NCI-H345 (cell line): ENCODE data around the gene REEP6.
"Not testable (repeated sequence)": the region's sequence is repeated elsewhere in the genome, so short reads cannot be mapped to it uniquely, and the experiment has no call there.

Experiments
- DNase-seq: peaks from one replicate; lab custom pipeline; 2025; lab: John Stamatoyannopoulos, UW

REEP6 gene

GRCh38 chr19:1490311-1491113, 469 bp upstream of the REEP6 start, which contains the start of gene PCSK4:
Gene PCSK4, minus strand, starts transcription at chr19:1490350. Its CDS starts 4 bp downstream, at chr19:1490346.
- DNase-seq, result peak; percentile 98

GRCh38 chr19:1491849-1492170, 829 bp downstream of the REEP6 start:
- DNase-seq, result no peak

- DNase-seq, result no peak
Observed at GRCh38 chr19:1492474-1493006, 1.6 kb downstream of the REEP6 start.

GRCh38 chr19:1494115-1494815, 3.3 kb downstream of the REEP6 start:
- no peak for DNase-seq

- no peak for DNase-seq
Observed at GRCh38 chr19:1495051-1495798, 4.2 kb downstream of the REEP6 start.

GRCh38 chr19:1495799-1496713, 5.1 kb downstream of the REEP6 start:
- DNase-seq, result no peak

GRCh38 chr19:1496714-1497577, 6.0 kb downstream of the REEP6 start:
- DNase-seq, result no peak

GRCh38 chr19:1497578-1498235, 6.7 kb downstream of the REEP6 start:
- DNase-seq, result no peak

GRCh38 chr19:1499231-1499630, 8.2 kb downstream of the REEP6 start:
- not testable (repeated sequence) for DNase-seq

- no peak for DNase-seq
Observed at GRCh38 chr19:1501200-1501595, 10.2 kb downstream of the REEP6 start.

- DNase-seq, result no peak
Observed at GRCh38 chr19:1502433-1503088, 11.6 kb downstream of the REEP6 start.

- DNase-seq, result peak; percentile 45
Observed at GRCh38 chr19:1503089-1503924, 12.3 kb downstream of the REEP6 start.

GRCh38 chr19:1503925-1504773, 13.2 kb downstream of the REEP6 start:
- no peak for DNase-seq

- no peak for DNase-seq
Observed at GRCh38 chr19:1505012-1505411, 14.0 kb downstream of the REEP6 start.

GRCh38 chr19:1505991-1506881, 15.3 kb downstream of the REEP6 start:
- no peak for DNase-seq

GRCh38 chr19:1507192-1507660, 16.2 kb downstream of the REEP6 start:
- DNase-seq, result no peak
